ENCODE results near the gene HDAC10. TPM values are rescaled to one million over a fixed set of nuclear protein-coding genes. Genes with fewer than 3 reads are reported as not detected.

HDAC10 gene
- total and polyA plus RNA-seq, 2 experiments from 2014 or later, result 23.8 to 30.2 TPM

DNA sequence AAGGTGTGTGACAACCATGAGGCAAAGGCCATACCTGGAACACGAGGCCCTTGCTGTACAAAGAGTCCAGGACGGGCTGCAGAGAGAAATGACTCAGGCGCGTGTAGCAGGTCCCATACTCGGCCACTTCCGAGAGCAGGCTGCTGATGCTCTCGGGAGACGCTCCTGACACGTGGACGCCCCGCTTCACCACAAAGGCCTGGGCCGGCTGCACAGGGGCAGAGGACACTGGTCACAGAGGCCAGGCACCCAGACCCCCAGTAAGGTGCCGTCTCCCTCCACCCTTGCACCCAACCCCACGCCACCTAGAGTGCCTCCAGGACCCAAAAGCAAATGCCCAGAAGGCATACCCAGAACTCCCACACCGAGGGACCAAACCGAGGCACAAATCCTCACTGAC, 21.7 kb downstream of the HDAC10 start:
- WGBS (ENCODE audit: low lambda C conversion rate, missing lambda C conversion rate), result 98% methylated on average over 16 of the region's 16 CpGs
- DNase-seq (ENCODE audit: low spot score), result no peak
- Histone ChIP-seq H2AFZ (no peak overlapping the region), H3K4me2 (no peak overlapping the region), H3K4me1 (ENCODE audit: insufficient read depth) (no peaks in the 10 kb centered on the region), H3K36me3 (replicated peaks; ENCODE audit: insufficient read depth, low read depth) (no peaks in the 10 kb centered on the region), H3K9me2 (replicated peaks; ENCODE audit: insufficient read depth) (no peaks in the 10 kb centered on the region), H3K9me3 (ENCODE audit: low read depth) (no peaks in the 10 kb centered on the region), H3K79me2 (no peaks in the 10 kb centered on the region), H4K20me1 (ENCODE audit: insufficient read depth, poor library complexity, severe bottlenecking) (no peaks in the 10 kb centered on the region), H3K27me3 (no peaks in the 10 kb centered on the region), H3K27ac (no peak overlapping the region), H3K4me3 (no peak overlapping the region)
- TF ChIP-seq EZH2phosphoT487 (IDR thresholded peaks at IDR 0.05; ENCODE audit: low read depth, severe bottlenecking, unreplicated experiment), result no peak
- no peak for TF ChIP-seq EZH2 (IDR thresholded peaks at IDR 0.05; ENCODE audit: borderline replicate concordance)

DNA sequence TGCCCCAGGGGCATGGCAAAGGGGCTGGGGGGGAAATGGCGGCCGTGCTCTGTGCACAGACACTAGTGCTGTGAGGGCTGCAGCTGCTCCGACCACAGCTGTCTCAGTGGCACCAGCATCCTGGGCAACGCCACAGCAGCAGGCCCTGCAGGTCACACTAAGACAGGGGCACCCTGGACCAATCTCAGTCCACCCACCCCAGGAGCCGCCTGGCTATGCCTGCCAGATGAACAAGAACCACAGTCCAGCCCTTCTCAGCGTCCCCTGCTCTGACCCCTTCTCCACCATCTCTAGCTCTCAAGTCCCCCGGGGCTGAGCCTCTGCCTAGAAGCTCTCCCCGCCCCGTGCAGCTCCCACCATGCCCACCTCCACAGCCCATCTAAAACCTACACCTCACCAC, 22.7 kb downstream of the HDAC10 start:
- H2AFZ ChIP-seq, result no peak overlapping the region
- TF ChIP-seq, protein P1, sequence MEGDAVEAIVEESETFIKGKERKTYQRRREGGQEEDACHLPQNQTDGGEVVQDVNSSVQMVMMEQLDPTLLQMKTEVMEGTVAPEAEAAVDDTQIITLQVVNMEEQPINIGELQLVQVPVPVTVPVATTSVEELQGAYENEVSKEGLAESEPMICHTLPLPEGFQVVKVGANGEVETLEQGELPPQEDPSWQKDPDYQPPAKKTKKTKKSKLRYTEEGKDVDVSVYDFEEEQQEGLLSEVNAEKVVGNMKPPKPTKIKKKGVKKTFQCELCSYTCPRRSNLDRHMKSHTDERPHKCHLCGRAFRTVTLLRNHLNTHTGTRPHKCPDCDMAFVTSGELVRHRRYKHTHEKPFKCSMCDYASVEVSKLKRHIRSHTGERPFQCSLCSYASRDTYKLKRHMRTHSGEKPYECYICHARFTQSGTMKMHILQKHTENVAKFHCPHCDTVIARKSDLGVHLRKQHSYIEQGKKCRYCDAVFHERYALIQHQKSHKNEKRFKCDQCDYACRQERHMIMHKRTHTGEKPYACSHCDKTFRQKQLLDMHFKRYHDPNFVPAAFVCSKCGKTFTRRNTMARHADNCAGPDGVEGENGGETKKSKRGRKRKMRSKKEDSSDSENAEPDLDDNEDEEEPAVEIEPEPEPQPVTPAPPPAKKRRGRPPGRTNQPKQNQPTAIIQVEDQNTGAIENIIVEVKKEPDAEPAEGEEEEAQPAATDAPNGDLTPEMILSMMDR (IDR thresholded peaks at IDR 0.05; ENCODE audit: poor library complexity), result no peak
- TF ChIP-seq EZH2 (IDR thresholded peaks at IDR 0.05; ENCODE audit: borderline replicate concordance) (no peak), EZH2phosphoT487 (IDR thresholded peaks at IDR 0.05; ENCODE audit: low read depth, severe bottlenecking, unreplicated experiment) (no peak)
- H3K4me1 ChIP-seq (ENCODE audit: insufficient read depth), result no peaks in the 10 kb centered on the region
- H3K27ac ChIP-seq, result no peak overlapping the region
- H4K20me1 ChIP-seq (ENCODE audit: insufficient read depth, poor library complexity, severe bottlenecking), result no peaks in the 10 kb centered on the region
- 99% methylated on average over 8 of the region's 9 CpGs for WGBS (ENCODE audit: low lambda C conversion rate, missing lambda C conversion rate)
- H3K36me3 ChIP-seq (replicated peaks; ENCODE audit: insufficient read depth, low read depth), result no peaks in the 10 kb centered on the region
- no peak overlapping the region for H3K4me2 ChIP-seq
- H3K27me3 ChIP-seq, result no peaks in the 10 kb centered on the region
- no peaks in the 10 kb centered on the region for H3K9me2 ChIP-seq (replicated peaks; ENCODE audit: insufficient read depth)
- no peaks in the 10 kb centered on the region for H3K79me2 ChIP-seq
- DNase-seq (ENCODE audit: low spot score), result no peak
- no peak overlapping the region for H3K4me3 ChIP-seq
- no peaks in the 10 kb centered on the region for H3K9me3 ChIP-seq (ENCODE audit: low read depth)

DNA sequence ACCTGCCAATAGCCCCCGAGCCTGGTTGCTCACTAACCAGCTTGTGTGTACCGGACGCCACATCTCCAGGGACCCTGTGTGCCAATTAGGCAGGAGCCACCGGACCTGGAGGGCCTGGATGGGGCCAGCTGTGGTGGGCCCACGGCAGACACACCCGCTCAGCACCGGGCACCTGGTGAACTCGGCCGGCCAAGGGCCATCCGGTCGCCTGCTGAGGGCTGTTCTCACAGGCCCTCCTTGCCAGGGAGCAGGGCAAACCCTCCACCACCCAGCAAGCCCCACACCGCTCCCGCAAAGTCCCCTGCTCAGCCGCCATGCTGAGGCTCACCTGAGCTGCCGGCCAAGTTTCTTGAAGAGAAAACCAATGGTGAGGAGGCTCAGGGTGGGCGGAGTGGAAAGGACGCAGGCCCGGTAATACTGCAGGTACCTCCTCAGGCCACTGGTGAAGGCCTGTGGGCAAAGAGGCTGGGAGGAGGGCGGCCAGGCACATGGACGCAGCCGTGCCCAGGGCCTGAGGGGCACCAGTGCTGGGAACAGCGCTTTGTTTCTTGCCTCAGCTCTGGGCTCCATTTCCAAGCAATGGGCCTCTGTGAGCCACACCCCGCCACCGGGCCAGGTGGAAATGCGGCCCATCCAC, 23.4 kb downstream of the HDAC10 start:
- no peak for DNase-seq (ENCODE audit: low spot score)
- Histone ChIP-seq H3K4me1 (ENCODE audit: insufficient read depth) (no peaks in the 10 kb centered on the region), H3K4me3 (no peak overlapping the region), H3K27ac (no peak overlapping the region), H3K4me2 (no peak overlapping the region), H4K20me1 (ENCODE audit: insufficient read depth, poor library complexity, severe bottlenecking) (no peaks in the 10 kb centered on the region), H3K27me3 (no peaks in the 10 kb centered on the region), H3K9me3 (ENCODE audit: low read depth) (no peaks in the 10 kb centered on the region), H2AFZ (no peak overlapping the region), H3K79me2 (no peaks in the 10 kb centered on the region), H3K36me3 (replicated peaks; ENCODE audit: insufficient read depth, low read depth) (no peaks in the 10 kb centered on the region), H3K9me2 (replicated peaks; ENCODE audit: insufficient read depth) (no peaks in the 10 kb centered on the region)
- TF ChIP-seq, protein P1 (IDR thresholded peaks at IDR 0.05; ENCODE audit: poor library complexity), result no peak
- TF ChIP-seq EZH2 (IDR thresholded peaks at IDR 0.05; ENCODE audit: borderline replicate concordance) (no peak), EZH2phosphoT487 (IDR thresholded peaks at IDR 0.05; ENCODE audit: low read depth, severe bottlenecking, unreplicated experiment) (no peak)
- 95% methylated on average over 25 of the region's 25 CpGs for WGBS (ENCODE audit: low lambda C conversion rate, missing lambda C conversion rate)

DNA sequence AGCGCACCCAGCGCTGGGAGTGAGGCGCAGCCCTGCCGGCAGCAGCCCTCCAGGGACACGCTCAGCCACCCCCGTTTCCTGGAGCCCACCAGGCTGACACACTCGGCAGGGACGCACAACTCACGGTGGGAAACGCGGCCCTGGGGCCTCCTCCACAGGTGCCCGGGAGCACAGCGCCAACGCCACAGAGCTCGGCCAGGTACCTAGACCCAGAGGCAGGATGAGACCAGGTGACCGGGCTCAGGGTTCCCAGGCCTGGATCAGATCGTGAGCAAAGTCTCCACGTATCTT, 24.2 kb downstream of the HDAC10 start:
- H2AFZ ChIP-seq, result no peak overlapping the region
- no peak for DNase-seq (ENCODE audit: low spot score)
- H4K20me1 ChIP-seq (ENCODE audit: insufficient read depth, poor library complexity, severe bottlenecking), result no peaks in the 10 kb centered on the region
- H3K4me1 ChIP-seq (ENCODE audit: insufficient read depth), result no peaks in the 10 kb centered on the region
- 94% methylated on average over 14 of the region's 18 CpGs for WGBS (ENCODE audit: low lambda C conversion rate, missing lambda C conversion rate)
- no peak overlapping the region for H3K27ac ChIP-seq
- no peaks in the 10 kb centered on the region for H3K79me2 ChIP-seq
- H3K9me3 ChIP-seq (ENCODE audit: low read depth), result no peaks in the 10 kb centered on the region
- no peak overlapping the region for H3K4me2 ChIP-seq
- H3K27me3 ChIP-seq, result no peaks in the 10 kb centered on the region
- H3K9me2 ChIP-seq (replicated peaks; ENCODE audit: insufficient read depth), result no peaks in the 10 kb centered on the region
- TF ChIP-seq EZH2 (IDR thresholded peaks at IDR 0.05; ENCODE audit: borderline replicate concordance), result no peak
- TF ChIP-seq, protein P1 (IDR thresholded peaks at IDR 0.05; ENCODE audit: poor library complexity), result no peak
- TF ChIP-seq EZH2phosphoT487 (IDR thresholded peaks at IDR 0.05; ENCODE audit: low read depth, severe bottlenecking, unreplicated experiment), result no peak
- H3K4me3 ChIP-seq, result no peak overlapping the region
- H3K36me3 ChIP-seq (replicated peaks; ENCODE audit: insufficient read depth, low read depth), result no peaks in the 10 kb centered on the region
